Loucy (cell line): ENCODE measurements around the gene SLC19A1.

ENCODE experiments used
- H2AFZ ChIP-seq: fragments of 200-600 bp; sonication (generic); 2 replicates; pipeline ENCODE4 v1.6.0; 2016; ENCODE audit warnings: antibody characterized with exemption, mild to moderate bottlenecking, low read length, moderate library complexity
- H3F3A ChIP-seq: fragments of 200-600 bp; 2 replicates; pipeline ENCODE4 v1.6.0; 2016; ENCODE audit warnings: antibody characterized with exemption, low read depth, mild to moderate bottlenecking
- H3K27me3 ChIP-seq: fragments of 200-600 bp; sonication (generic); 2 replicates; pipeline ENCODE4 v1.6.1; 2014; ENCODE audit warnings: low read length, mild to moderate bottlenecking; ENCODE audit not compliant: insufficient read depth, poor library complexity, severe bottlenecking
- H3K36me3 ChIP-seq: fragments of 200-600 bp; sonication (generic); 2 replicates; pipeline ENCODE4 v1.6.1; 2016; ENCODE audit warnings: low read length; ENCODE audit not compliant: insufficient read depth
- H3K4me1 ChIP-seq: fragments of 200-600 bp; sonication (generic); 2 replicates; pipeline ENCODE4 v1.5.1; 2014; ENCODE audit warnings: low read length, mild to moderate bottlenecking; ENCODE audit not compliant: insufficient read depth, poor library complexity, severe bottlenecking
- H3K4me2 ChIP-seq: fragments of 200-600 bp; sonication (generic); 2 replicates; pipeline ENCODE4 v1.6.0; 2014; ENCODE audit warnings: antibody characterized with exemption, low read length, low read depth, mild to moderate bottlenecking; ENCODE audit not compliant: poor library complexity, severe bottlenecking
- H3K4me3 ChIP-seq: fragments of 200-600 bp; sonication (generic); 2 replicates; pipeline ENCODE4 v1.5.1; 2014; ENCODE audit warnings: low read length, mild to moderate bottlenecking, mixed read lengths; ENCODE audit not compliant: poor library complexity, severe bottlenecking
- H3K79me2 ChIP-seq: fragments of 200-600 bp; sonication (generic); 2 replicates; pipeline ENCODE4 v1.6.1; 2014; ENCODE audit warnings: low read length; ENCODE audit not compliant: insufficient read depth
- H3K9ac ChIP-seq: fragments of 200-600 bp; sonication (generic); 2 replicates; pipeline ENCODE4 v1.6.0; 2014; ENCODE audit warnings: mild to moderate bottlenecking, low read depth, low read length, moderate library complexity; ENCODE audit not compliant: poor library complexity, severe bottlenecking
- H3K9me2 ChIP-seq: fragments of 200-600 bp; sonication (generic); replicated peaks from 2 replicates; pipeline ENCODE4 v1.6.1; 2016; ENCODE audit warnings: low read depth, low read length, mixed read lengths
- H3K9me3 ChIP-seq: fragments of 200-600 bp; sonication (generic); 2 replicates; pipeline ENCODE4 v1.6.1; 2014; ENCODE audit warnings: mild to moderate bottlenecking, antibody characterized with exemption, low read length, low read depth; ENCODE audit not compliant: insufficient read depth
- H4K20me1 ChIP-seq: fragments of 200-600 bp; sonication (generic); 2 replicates; pipeline ENCODE4 v1.6.0; 2014; ENCODE audit warnings: antibody characterized with exemption, low read length, mild to moderate bottlenecking; ENCODE audit not compliant: insufficient read depth, poor library complexity, severe bottlenecking
- CTCF ChIP-seq: fragments of 200-600 bp; sonication (generic); conservative IDR thresholded peaks from 2 replicates; pipeline ENCODE4 v1.5.1; 2014; ENCODE audit warnings: mild to moderate bottlenecking, antibody characterized with exemption, low read length
- EZH2phosphoT487 ChIP-seq: fragments of 200-600 bp; IDR thresholded peaks from 2 replicates; pipeline ENCODE4 v1.6.1; 2018; ENCODE audit warnings: antibody characterized with exemption, mild to moderate bottlenecking, moderate library complexity, borderline replicate concordance

The SLC19A1 gene

GRCh38 chr21:45546636-45547544 lies 4.7 kb upstream of the SLC19A1 start:
- no peaks in the 10 kb centered on the region for H3K27me3 ChIP-seq
- TF ChIP-seq CTCF (no peak), EZH2phosphoT487 (no peak)
- H3K4me1 ChIP-seq: peaks cover 31% of the 10 kb centered on the region
- H3K4me3 ChIP-seq: no peak overlapping the region
- H3K9ac ChIP-seq: no peak overlapping the region
- H4K20me1 ChIP-seq: no peaks in the 10 kb centered on the region
- no peak overlapping the region for H2AFZ ChIP-seq
- H3K9me2 ChIP-seq: no peaks in the 10 kb centered on the region
- H3K79me2 ChIP-seq: peaks cover 4% of the 10 kb centered on the region; the same call in 1 of the 2 replicates
- H3K36me3 ChIP-seq: no peaks in the 10 kb centered on the region
- H3K9me3 ChIP-seq: no peaks in the 10 kb centered on the region
- H3K4me2 ChIP-seq: no peak overlapping the region
- H3F3A ChIP-seq: peaks cover 10% of the 10 kb centered on the region; the same call in 1 of the 2 replicates

GRCh38 chr21:45545691-45546531 lies 3.7 kb upstream of the SLC19A1 start:
- H3F3A ChIP-seq: peaks cover 3% of the 10 kb centered on the region; the same call in 1 of the 2 replicates
- H2AFZ ChIP-seq: no peak overlapping the region
- H3K9ac ChIP-seq: no peak overlapping the region
- H3K79me2 ChIP-seq: peaks cover 12% of the 10 kb centered on the region
- H3K36me3 ChIP-seq: no peaks in the 10 kb centered on the region
- H3K9me3 ChIP-seq: no peaks in the 10 kb centered on the region
- peaks cover 28% of the 10 kb centered on the region for H3K4me1 ChIP-seq
- TF ChIP-seq CTCF (no peak), EZH2phosphoT487 (no peak)
- H3K9me2 ChIP-seq: no peaks in the 10 kb centered on the region
- H3K27me3 ChIP-seq: no peaks in the 10 kb centered on the region
- peaks cover 7% of the 10 kb centered on the region for H4K20me1 ChIP-seq
- no peak overlapping the region for H3K4me2 ChIP-seq
- H3K4me3 ChIP-seq: no peak overlapping the region

- Histone ChIP-seq H3K4me2 (no peak overlapping the region), H3K9me3 (no peaks in the 10 kb centered on the region), H3F3A (peaks cover 3% of the 10 kb centered on the region; the same call in 1 of the 2 replicates), H3K4me1 (peaks cover 31% of the 10 kb centered on the region), H3K79me2 (peaks cover 19% of the 10 kb centered on the region), H3K36me3 (no peaks in the 10 kb centered on the region), H2AFZ (no peak overlapping the region), H3K4me3 (no peak overlapping the region), H3K9me2 (no peaks in the 10 kb centered on the region), H3K9ac (no peak overlapping the region), H3K27me3 (no peaks in the 10 kb centered on the region), H4K20me1 (peaks cover 14% of the 10 kb centered on the region)
- TF ChIP-seq CTCF (no peak), EZH2phosphoT487 (no peak)
These were observed 3.0 kb upstream of the SLC19A1 start for GRCh38 chr21:45545236-45545570.
